Muscle of back (tissue), 11 donors: ENCODE measurements around the gene PEX11G. TPM values are rescaled to one million over a fixed set of nuclear protein-coding genes. Genes with fewer than 3 reads are reported as not detected.

Experiments
- DNase-seq, 3 donors: peaks; one replicate each; pipeline versions ENCODE4 v3.0.0 to v3.0.0-alpha.2; 2013
- polyA plus RNA-seq, 10 donors: library from polyadenylated mRNA; unstranded; fragments of 120-200 nt; gene quantifications; one replicate each; pipeline ENCODE4 v1.2.1, GENCODE V29; 2013; ENCODE audit not compliant: insufficient read length in 10 of 10

PEX11G gene
- polyA plus RNA-seq, 10 donors: 1.9 to 3.6 (median 2.4) TPM

DNA sequence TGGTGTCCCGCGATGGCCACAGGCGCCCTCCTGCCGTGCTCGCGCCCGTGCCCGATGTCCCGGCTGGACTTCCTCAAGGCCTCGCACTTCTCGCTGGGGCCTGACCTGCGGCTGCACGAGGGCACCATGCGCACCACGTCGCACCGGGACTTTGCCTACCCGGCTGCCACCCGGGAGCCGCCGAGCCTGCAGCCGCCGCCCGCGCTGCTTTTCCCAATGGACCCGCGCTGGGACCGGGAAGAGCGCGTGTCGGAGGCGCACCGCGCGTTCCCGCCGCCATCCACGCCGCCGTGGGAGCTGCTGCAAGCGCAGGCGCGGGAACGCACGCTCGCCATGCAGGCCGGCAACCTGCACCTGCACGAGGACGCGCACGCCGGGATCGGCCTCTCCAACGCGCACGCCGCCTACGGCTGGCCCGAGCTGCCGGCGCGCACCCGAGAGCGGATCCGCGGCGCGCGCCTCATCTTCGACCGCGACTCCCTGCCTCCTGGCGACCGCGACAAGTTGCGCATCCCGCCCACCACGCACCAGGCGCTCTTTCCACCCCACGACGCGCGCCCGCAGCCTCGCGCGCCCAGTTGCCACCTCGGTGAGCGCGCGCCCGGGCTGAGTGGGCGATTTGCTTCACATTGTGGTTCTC is 12.1 kb upstream of the PEX11G start:
- peak in 2 of 3 donors; percentile 65 to 80 for DNase-seq

DNA sequence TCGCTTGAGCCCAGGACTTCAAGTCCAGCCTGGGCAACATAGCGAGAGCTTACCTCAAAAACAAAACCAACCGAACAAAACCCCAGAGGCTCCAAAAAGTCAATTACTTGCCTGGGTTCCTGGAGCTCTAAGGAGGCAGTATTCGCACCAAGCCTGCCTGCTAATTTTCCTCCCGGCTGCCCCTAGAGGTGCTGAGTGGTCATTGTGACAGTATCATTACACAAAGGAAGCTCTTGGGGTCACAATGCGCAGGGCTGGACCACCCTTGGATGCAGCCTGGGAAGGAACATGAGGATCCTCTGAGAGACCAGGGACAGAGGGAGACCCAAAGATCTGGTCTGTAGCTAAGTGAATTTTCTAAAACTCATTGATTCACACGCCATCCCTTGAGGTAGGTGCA is 8.5 kb upstream of the PEX11G start:
- DNase-seq: no peak

DNA sequence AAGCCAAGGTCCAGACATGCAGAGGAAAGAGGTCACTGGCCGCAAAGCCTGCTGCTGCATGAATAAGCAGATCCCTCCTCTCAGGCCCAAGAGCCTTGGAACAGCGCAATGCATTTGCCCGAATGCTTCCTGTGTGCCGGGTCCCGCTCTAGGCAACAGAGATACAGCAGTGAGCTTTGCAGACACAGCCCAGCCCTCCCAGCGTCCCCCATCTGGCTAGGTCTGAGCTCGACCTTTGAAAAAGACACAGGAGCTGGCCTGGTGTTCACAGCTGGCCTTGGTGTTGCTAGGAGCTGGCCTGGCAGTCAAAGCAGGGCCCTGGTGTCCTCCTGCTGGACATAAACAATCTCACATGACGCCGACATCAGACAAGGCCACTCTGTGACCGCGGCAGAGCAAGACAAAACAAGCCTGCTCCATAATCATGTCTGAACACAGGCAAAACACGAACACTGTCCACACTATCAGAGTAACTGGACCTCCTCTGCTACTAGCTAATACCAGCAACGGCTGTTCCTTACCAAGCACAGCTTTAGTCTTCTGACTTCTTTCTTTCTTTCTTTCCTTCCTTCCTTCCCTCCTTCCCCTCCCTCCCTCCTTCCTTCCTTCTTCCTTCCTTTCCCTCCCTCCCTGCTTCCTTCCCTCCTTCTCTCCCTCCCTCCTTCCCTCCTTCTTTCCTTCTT is 5.7 kb upstream of the PEX11G start:
- DNase-seq: peak in 2 of 3 donors; percentile 55 to 75

DNA sequence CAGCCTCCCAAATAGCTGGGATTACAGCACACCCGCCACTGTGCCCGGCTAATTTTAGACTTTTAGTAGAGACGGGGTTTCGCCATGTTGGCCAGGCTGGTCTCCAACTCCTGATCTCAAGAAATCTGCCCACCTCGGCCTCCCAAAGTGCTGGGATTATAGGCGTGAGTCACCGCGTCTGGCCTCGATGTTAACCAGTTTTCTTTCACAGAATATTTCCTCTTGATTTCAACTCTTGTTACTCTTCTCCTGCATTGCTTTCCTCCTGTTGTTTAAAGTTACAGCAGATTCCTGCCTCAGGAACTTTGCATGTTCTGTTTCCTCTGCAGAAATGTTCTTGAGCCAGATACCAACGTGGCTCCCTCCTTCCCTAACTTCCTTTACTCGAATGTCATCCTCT is 3.7 kb upstream of the PEX11G start:
- DNase-seq: no peak

DNA sequence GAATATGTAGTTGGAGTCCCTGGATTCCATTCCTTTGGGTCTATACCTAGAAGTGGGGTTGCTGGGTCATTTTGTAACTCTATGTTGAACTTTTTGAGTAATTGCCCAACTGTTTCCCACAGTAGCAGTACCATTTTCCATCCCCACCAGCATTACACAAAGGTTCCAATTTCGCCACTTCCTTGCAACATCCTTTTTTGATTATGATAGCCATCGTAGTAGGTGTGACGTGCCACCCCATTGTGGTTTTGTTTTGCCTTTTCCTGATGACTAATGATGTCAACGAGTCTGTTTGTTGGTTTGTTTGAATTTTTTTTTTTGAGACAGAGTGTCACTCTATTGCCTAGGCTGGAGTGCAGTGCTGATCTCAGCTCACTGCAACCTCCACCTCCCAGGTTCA is 3.3 kb upstream of the PEX11G start:
- DNase-seq: no peak

DNA sequence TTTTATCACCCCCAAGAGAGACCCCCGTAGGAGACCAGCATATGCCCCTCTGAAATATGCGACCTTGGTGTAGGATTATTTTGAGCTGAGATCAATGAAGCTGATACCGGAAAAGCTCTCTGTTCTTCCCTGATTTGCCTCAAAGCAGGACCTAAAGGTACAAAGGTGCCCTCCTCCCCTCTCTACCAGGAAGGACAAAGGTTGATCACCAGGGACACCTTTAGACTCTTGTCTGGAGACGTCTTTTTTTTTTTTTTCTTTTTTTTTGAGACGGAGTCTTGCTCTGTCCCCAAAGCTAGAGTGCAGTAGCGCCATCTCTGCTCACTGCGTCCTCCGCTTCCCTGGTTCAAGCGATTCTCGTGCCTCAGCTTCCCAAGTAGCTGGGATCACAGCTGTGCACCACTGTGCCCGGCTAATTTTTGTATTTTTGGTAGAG is 792 bp upstream of the PEX11G start:
- no peak for DNase-seq

DNA sequence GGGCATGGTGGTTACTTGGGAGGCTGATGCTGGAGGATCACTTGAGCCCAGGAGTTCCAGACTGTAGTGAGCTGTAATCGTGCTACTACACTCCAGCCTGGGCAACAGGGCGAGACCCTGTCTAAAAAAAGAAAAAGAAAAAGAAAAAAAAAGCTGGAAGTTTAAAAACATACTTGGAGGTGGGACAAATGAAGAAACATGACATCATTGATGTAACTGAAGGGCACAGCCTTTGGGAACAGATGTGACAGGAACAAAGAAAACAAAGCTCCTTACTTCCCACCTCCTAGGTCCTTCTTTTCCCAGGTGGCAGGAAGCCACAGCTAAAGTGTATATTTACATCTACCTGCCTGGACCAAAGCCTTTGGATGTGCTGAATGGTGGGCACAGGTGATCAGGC is 1.9 kb downstream of the PEX11G start:
- DNase-seq: no peak

DNA sequence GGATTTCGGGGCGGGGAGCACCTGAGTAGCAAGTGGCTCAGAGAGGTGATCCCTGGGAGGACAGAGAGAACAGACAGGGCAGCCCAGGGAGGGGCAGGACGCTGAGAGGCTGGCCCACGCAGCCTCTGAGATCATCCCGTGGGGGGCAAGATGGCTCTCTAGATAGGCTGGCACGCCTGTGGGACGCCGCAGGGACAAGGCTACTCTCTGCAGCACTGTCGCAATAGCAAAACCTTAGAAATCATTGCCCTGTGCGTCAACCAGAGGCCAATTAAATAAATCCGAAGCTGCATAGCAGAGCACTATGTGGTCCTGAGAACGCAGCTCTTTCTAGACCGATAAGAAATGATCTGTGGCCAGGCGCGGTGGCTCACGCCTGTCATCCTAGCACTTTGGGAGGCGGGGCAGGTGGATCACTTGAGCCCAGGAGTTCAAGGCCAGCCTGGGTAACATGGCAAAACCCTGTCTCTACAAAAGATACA is 5.1 kb downstream of the PEX11G start:
- DNase-seq: no peak

DNA sequence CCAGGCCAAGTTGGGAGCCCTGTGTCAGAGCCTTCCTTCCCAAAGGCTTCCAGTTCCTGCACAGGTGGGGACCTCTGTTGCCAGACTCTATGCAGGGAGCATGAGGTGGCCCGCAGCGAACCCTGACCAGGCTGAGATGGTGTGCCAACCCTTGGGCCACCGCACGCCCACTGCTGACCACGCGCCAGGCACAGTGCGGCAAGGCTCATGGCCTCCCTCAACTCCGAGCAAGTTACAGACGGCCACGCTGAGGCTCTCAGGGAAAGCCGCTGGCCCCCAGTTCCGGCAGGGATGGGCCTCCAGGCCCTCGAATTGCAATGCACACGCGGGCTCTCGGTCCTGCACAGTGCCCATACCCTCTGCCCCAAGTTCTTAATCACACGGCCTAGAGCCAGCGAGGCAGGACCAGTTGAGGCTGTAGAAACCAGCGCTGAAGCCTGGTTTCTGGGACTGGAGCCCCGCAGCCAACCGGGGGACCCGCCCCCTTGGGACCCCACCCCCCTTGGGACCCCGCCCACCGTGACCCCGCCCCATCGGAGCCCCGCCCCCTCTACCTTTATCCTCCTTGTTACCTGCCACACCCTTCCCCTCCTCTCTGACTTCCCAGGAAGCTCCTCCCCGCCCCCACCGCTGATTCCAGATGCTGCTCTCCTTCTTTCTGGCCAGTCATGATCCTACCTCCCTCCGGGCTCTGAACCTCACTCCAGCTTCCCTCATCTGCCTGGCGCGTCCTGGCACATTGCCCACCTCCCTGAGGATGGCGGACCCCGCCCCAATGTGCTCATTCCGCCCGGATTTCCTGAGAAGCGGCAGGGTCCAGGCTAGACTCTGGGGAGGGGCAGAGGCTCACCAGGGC is 6.0 kb downstream of the PEX11G start:
- DNase-seq: no peak

DNA sequence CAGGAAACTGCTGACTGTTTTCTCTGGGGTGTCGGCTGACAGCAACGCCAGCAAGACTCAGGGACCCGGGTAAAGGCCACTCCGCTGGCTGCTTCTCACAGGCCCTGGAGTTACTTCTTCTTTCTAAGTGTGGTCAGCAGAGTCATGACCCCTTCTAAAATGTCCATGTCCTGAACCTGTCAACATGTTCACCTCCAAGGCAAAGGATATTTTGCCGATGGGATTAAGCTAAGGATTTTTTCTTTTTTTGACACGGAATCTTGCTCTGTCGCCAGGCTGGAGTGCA is 7.9 kb downstream of the PEX11G start:
- DNase-seq: no peak

DNA sequence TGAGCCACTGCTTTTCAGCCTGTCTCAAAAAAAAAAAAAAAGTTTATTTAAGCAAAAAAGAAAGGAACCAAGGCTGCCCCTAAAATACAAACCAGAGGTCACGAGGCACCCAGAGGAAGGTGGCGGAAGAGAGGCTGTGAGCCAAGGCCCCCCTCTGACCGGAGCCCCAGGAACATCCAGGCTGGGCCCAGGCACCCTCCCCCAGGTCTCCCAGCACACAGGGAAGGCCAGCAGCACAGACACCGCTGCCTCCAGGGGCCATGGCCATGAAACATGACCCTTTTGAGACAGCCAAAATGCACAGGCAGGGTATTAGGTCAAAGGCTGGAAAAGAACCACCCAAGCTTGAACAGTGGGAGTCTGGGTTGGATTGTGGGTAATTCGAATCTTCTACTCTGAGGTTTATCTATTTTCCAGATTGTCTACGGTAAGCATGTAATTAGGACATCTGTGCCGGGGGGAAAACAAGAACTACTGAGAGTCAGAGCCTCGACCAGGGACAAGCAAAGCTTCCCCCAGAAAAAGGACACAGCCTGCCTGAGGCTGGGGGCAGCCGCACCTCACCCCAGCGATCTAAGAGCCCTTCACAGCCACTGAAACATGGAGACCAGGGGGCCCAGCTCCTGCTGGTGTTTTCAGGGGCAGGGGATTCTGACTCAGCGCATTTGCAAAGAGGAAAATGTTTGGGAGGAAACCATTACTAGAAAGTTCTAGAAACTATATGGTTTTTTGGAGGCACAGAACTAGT is 8.4 kb downstream of the PEX11G start:
- peak in 1 of 3 donors; percentile 32 for DNase-seq

DNA sequence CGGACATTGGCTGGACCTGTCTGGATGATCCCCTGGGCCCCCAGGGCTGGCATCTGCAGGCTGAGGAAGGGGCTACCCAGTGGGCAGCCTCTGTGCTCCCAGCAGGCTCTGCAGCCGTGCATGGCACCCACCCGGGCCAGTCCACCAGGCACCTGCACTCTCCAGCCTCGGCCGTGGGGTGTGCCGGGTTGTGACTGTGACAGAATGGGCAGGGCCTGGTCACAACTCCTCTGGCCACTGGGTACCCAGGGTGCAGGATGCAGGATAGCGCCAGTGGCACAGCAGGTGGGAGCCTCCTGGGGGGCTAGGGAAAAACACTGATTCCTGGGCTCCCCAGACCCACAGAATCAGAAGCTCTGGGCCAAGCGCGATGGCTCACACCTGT is 10.0 kb downstream of the PEX11G start:
- no peak for DNase-seq

DNA sequence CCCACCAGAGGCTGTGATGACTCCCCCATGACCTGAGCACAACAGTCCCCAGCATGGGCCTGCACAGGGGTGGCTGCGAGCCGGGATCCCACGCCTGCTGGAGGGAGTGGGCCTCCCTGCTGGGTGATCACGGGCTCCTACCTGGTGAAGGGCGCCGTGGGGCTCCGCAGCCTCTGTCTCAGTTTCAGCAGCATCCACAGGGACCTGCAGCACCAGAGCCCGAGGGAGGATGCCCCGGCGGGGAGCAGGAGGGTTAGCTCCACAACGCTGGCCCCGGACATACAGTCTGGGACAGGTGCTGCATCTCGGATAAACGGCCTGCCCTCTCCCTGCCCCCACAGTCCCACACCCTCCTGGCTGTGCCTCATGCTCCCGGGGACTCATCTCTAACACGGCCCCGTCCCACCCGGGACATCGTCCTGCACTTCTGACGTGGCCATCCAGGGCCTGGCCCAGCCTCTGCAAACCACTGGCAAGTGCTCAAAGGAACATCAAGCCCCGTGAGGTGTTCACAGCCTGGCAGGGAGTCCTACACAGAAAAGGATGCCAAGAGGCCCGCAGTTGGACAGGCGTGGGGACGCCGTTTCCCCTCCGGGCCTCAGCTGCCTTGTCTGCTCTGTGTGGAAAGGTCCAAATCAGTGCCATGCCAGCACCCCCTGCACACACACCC is 10.5 kb downstream of the PEX11G start:
- no peak for DNase-seq

DNA sequence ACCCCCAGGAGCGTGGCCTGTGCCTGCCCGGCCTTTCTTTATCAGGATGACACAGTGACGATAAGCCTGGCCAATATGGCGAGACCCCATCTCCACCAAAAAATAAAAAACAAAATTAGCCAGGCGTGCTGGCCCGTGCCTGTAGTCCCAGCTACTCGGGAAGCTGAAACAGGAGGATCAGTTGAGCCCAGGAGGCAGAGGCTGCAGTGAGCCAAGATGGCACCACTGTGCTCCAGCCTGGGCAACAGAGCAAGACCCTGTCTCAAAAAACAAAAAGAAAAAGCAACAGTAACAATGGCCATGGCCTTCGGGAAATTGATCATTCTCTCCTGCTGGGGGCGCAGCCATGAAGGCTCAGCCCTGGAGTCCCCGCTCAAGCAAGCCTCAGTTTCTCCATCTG is 11.1 kb downstream of the PEX11G start:
- DNase-seq: no peak

DNA sequence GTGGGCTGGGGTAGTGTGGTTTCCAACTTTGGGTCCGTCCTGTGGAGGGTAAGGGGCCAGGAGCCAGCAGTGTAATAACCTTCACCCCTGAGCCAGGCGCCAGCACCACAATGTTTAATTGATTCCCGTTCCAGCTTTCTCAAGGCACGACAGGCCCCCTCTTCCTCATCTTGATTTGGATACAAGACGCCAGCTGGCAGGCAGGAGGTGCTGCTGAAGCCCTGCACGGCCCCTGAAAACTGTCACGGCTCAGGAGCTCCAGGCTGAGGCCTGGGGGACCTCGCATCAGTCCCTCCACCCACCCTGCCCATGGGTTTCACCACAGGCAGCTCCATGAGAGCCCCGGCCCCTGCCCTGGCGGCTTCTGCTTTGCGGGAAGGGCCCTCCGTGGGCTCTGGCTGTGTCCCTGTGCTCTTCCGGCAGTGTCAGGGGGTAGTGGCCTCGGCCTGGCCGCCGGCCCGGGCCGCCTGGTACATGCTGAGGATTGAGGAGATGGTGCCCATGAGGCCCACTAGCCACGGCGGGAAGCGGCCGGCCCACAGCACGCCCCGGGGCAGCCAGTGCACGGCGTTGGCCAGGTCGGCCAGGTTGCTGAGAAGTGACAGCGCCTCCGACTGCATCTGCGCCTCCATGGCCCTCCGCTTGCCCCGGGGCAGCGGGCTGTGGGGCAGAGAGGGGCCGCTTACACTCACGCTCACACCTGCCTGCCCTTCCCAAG is 11.9 kb downstream of the PEX11G start:
- no peak for DNase-seq

DNA sequence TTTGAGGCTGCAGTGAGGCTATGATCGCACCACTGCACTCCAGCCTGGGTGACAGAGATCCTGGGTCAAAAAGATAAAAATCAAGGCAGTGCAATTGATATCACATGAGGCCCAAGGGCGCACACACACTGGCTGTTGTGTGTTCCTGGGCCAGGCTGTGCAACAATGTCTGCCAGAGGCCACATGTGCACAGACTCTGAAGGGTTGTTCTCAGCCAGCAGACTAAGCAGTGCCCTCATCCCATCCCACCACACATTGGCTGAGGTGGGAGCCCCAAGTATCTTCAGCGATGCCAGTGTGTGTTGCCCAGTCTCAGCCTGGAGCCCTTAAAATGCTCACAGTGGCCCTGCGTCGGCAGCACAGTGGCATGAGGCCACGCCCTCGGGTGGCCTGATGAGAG is 12.6 kb downstream of the PEX11G start:
- no peak for DNase-seq

DNA sequence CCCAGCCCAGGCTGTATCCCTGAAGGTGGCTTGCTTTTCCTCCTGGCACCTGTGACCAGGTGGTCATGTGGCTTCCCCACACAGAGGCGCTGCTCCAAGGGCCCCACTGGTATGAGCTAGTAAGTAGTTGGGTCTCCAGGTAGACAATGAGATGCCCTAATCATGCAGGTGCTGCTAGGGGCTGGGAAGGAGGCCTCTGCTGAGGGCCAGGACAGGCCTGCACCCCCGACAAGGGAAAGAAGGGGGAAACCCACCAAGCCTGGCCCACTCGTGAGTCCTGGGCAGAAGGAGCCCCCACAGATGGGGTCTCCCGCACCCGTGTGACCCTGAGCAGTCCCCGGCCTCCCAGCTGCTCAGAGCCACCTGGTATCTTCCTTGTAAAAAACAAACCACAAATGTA is 13.2 kb downstream of the PEX11G start:
- no peak for DNase-seq

DNA sequence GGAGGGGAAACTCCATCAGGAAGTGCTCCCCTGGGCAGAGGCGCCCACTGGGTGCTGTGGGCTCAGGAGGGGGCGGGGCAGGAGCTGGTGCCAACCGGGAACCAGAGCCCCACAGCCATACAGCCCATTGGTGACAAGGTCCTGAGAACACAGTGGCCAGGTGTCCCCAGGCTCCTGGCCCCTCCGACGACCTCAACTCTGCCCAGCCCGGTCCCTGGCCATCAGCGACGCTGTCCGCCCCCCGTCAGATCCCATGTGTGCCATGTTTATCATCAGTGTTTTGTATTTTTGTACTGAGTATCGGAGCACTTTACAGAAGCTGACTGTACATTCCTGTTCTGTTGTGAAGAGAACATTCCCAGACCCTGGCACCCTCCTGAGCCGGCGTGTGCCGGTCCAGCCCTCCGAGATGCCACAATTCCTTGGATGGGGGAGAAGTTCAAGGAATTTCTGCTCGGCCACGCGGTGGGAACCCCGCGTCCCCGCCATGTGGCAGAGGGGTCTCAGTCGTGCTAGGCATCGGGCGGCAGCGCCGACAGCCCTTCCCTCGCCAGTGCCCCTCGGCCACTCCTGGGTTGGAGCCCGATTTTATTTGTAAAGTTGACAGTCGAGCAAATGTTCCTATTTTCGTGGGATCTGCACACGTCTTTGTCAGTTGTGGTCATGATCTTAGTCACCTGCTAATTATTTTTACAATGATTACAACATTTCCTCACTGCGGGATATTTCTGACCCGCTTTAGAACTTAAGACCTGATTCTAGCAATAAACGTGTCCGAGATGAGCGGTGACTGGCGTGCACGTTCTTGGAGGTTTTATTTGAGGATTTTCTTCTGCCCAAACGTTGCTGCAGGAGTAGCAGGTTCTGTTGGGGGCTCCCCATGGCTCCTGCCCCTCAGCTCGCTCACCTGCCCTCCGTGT is 16.9 kb downstream of the PEX11G start:
- no peak for DNase-seq

DNA sequence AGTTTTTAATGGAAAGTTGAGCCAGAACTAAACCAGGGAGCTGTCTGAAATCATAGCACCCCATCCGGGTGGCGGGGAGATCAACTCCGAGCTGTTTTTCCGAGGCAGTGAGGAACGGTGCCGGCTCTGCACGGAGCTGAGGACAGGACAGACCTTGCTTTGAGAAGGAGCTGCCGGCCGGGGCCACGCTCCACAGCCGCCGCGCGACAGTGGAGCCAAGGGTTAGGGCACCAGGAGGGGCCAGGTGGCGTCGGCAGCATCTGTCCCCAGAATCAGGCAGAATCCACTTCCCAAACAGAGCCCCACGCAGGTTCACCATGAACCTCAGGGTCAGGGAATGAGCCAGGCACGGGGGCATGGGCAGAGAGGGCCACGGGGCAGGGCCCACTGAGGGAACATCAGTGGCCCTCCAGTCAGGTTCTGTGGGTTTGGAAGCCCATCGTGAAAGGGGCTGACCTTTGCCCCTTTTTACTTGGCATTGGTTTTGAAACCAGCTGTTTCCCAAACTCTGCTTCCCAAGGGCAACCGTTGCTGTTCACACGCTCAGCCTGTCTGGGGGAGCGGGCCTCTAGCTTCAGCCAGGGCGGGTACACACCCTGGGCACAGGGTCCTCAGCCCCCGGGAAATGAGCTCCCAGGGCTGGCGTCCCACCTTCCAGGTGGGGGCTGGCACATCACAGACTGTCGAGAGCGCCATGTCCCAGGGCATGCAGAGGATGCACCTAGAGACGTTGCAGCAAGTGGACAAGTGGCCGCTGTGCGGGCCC is 18.1 kb downstream of the PEX11G start:
- no peak for DNase-seq
